Esophagus squamous epithelium (tissue), 4 donors: ENCODE data around the gene EPB41L2.

Experiments
- CTCF ChIP-seq, 6 experiments: fragments of 450-650 bp in 4 of 6; fragments of 200-600 bp in 2 of 6; sonication (generic) in 2 of 6; IDR thresholded peaks; one replicate each; pipeline ENCODE4 v1.5.1; 2016 to 2019; ENCODE audit warnings: antibody characterized with exemption in 6 of 6, mild to moderate bottlenecking in 4 of 6, moderate library complexity in 4 of 6
- POLR2A ChIP-seq, 4 donors: fragments of 450-650 bp; IDR thresholded peaks; one replicate each; pipeline ENCODE4 v1.6.1; 2017; ENCODE audit warnings: antibody characterized with exemption in 4 of 4, mild to moderate bottlenecking in 4 of 4, moderate library complexity in 3 of 4

GRCh38 chr6:130947464-130947863 lies 115.6 kb downstream of the EPB41L2 start:
- TF ChIP-seq CTCF (IDR thresholded peaks at IDR 0.05) (no peak), POLR2A (IDR thresholded peaks at IDR 0.05) (no peak)
